IPS-18c (cell line): ENCODE results near the gene SCTR.

Experiments
- H3K4me3 ChIP-seq: 2 replicates; pipeline ENCODE4 v1.7.0; 2013; ENCODE audit warnings: low read depth, mild to moderate bottlenecking, low read length, moderate library complexity; ENCODE audit not compliant: insufficient read depth
- H3K9me3 ChIP-seq: one replicate; pipeline ENCODE4 v1.6.1; 2013; ENCODE audit warnings: mild to moderate bottlenecking, low read length, moderate library complexity; ENCODE audit not compliant: control insufficient read depth, insufficient read depth

SCTR gene

GRCh38 chr2:119494163-119494790 lies 30.0 kb downstream of the SCTR start:
- Histone ChIP-seq H3K4me3 (no peak overlapping the region), H3K9me3 (no peaks in the 10 kb centered on the region)

GRCh38 chr2:119491776-119492525 lies 32.3 kb downstream of the SCTR start:
- no peak overlapping the region for H3K4me3 ChIP-seq
- no peaks in the 10 kb centered on the region for H3K9me3 ChIP-seq

- no peaks in the 10 kb centered on the region for H3K9me3 ChIP-seq
- H3K4me3 ChIP-seq: no peak overlapping the region
Measured at GRCh38 chr2:119490653-119491195, 33.6 kb downstream of the SCTR start.

- Histone ChIP-seq H3K4me3 (no peak overlapping the region), H3K9me3 (no peaks in the 10 kb centered on the region)
Measured at GRCh38 chr2:119490106-119490505, 34.2 kb downstream of the SCTR start.

GRCh38 chr2:119489232-119489952 lies 34.9 kb downstream of the SCTR start:
- Histone ChIP-seq H3K4me3 (no peak overlapping the region), H3K9me3 (no peaks in the 10 kb centered on the region)

- Histone ChIP-seq H3K9me3 (no peaks in the 10 kb centered on the region), H3K4me3 (no peak overlapping the region)
Measured at GRCh38 chr2:119488245-119489214, 35.8 kb downstream of the SCTR start.

- no peaks in the 10 kb centered on the region for H3K9me3 ChIP-seq
- H3K4me3 ChIP-seq: no peak overlapping the region
Measured at GRCh38 chr2:119487434-119488244, 36.6 kb downstream of the SCTR start.

- H3K4me3 ChIP-seq: no peak overlapping the region
- no peaks in the 10 kb centered on the region for H3K9me3 ChIP-seq
Measured at GRCh38 chr2:119486886-119487285, 37.4 kb downstream of the SCTR start.

GRCh38 chr2:119486196-119486827 lies 38.0 kb downstream of the SCTR start:
- Histone ChIP-seq H3K4me3 (no peak overlapping the region), H3K9me3 (no peaks in the 10 kb centered on the region)

- Histone ChIP-seq H3K9me3 (no peaks in the 10 kb centered on the region), H3K4me3 (no peak overlapping the region)
Measured at GRCh38 chr2:119485336-119486110, 38.8 kb downstream of the SCTR start.

- Histone ChIP-seq H3K9me3 (no peaks in the 10 kb centered on the region), H3K4me3 (no peak overlapping the region)
Measured at GRCh38 chr2:119484834-119485233, 39.4 kb downstream of the SCTR start.

- Histone ChIP-seq H3K4me3 (no peak overlapping the region), H3K9me3 (no peaks in the 10 kb centered on the region)
Measured at GRCh38 chr2:119483896-119484718, 40.2 kb downstream of the SCTR start.

GRCh38 chr2:119483395-119483753 lies 40.9 kb downstream of the SCTR start:
- no peaks in the 10 kb centered on the region for H3K9me3 ChIP-seq
- no peak overlapping the region for H3K4me3 ChIP-seq
